NCI-H1092 (cell line): ENCODE results near the gene KLK8.

ENCODE experiments used
- DNase-seq: peaks from one replicate; lab custom pipeline; 2025; lab: John Stamatoyannopoulos, UW

KLK8 gene

GRCh38 chr19:50949861-50950260 is 51.5 kb downstream of the KLK8 start:
- DNase-seq, result no peak

DNA sequence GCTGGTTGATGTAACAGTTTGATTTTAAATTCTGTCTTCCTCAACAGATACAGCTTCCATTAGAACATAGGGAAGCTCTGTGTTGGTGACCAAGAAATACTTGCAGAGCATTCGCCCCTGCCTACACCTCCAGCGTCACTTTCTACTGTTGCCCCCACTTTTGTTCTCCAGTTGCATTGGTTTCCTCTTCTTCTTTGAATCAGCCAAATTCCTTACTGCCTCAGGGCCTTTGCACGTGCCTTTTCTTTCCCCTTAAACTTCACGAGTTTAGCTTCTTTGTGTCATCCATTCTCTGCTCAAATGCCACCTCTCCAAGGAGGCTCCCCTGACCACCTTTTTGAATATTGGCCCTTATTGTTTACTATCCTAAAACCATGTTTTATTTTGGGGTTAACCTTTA is 54.3 kb downstream of the KLK8 start:
- DNase-seq, result no peak
